H1 (cell line): ENCODE measurements around the gene SPOCK1. TPM values are rescaled to one million over a fixed set of nuclear protein-coding genes. Genes with fewer than 3 reads are reported as not detected.

Experiments used
- CTCF ChIA-PET: fragments of 300-600 bp; sonication (Branson Sonifier 250); formaldehyde crosslinking; loops from one replicate; lab custom pipeline; 2021; ENCODE audit not compliant: partially characterized antibody; lab: Charles Lee
- POLR2A ChIA-PET: fragments of 300-600 bp; sonication (Branson Sonifier 250); formaldehyde crosslinking; loops from one replicate; lab custom pipeline; 2021; ENCODE audit warnings: inconsistent platforms; ENCODE audit not compliant: partially characterized antibody; lab: Charles Lee
- DNase-seq, 2 experiments: peaks; one replicate each; pipeline versions ENCODE4 v3.0.0 to v3.0.0-alpha.2; 2010 to 2022; ENCODE audit warnings: low spot score in 2 of 2, low read depth in 1 of 2, mixed read lengths in 1 of 2
- FAIRE-seq: peaks from 2 replicates; lab custom pipeline; 2011; peaks lifted over from hg19 to GRCh38; lab: Jason Lieb, UNC
- H2AFZ ChIP-seq: 2 replicates; pipeline ENCODE4 v1.8.1; 2012; ENCODE audit warnings: low read length, inconsistent platforms
- H2AK5ac ChIP-seq: 2 replicates; pipeline ENCODE4 v1.6.1; 2013; ENCODE audit warnings: low read depth, low read length
- H2BK120ac ChIP-seq: replicated peaks from 2 replicates; pipeline ENCODE3; 2013; ENCODE audit warnings: low read depth, low read length, inconsistent platforms
- H2BK12ac ChIP-seq: 2 replicates; pipeline ENCODE4 v1.6.1; 2013; ENCODE audit warnings: low read depth, low read length
- H2BK15ac ChIP-seq: 2 replicates; pipeline ENCODE4 v1.6.1; 2013; ENCODE audit warnings: low read length
- H2BK20ac ChIP-seq: 2 replicates; pipeline ENCODE4 v1.6.1; 2013; ENCODE audit warnings: low read length
- H2BK5ac ChIP-seq: 2 replicates; pipeline ENCODE4 v1.6.1; 2013; ENCODE audit warnings: low read depth, low read length
- H3K14ac ChIP-seq: 2 replicates; pipeline ENCODE4 v1.6.1; 2013; ENCODE audit warnings: inconsistent platforms; ENCODE audit not compliant: insufficient read length
- H3K18ac ChIP-seq: 2 replicates; pipeline ENCODE4 v1.6.1; 2013; ENCODE audit warnings: low read length; ENCODE audit errors: extremely low read depth
- H3K23ac ChIP-seq: 2 replicates; pipeline ENCODE4 v1.6.1; 2013; ENCODE audit warnings: inconsistent platforms; ENCODE audit not compliant: insufficient read length
- H3K23me2 ChIP-seq: 2 replicates; pipeline ENCODE4 v1.6.1; 2013; ENCODE audit warnings: low read depth, low read length
- H3K27ac ChIP-seq: 2 replicates; pipeline ENCODE4 v1.6.1; 2011; ENCODE audit warnings: low read depth, low read length, inconsistent platforms
- H3K27me3 ChIP-seq, 4 experiments: replicated peaks in 1 of 4; 1 replicate in 1 of 4; 2 replicates in 3 of 4; pipeline versions ENCODE4 v1.6.1 to v1.8.1; 2011 to 2013; ENCODE audit warnings: low read length in 3 of 4, mild to moderate bottlenecking in 3 of 4, inconsistent platforms in 2 of 4, mixed read lengths in 2 of 4, moderate library complexity in 1 of 4; ENCODE audit not compliant: control insufficient read depth in 3 of 4, insufficient read depth in 3 of 4; ENCODE audit errors: extremely low read depth in 1 of 4
- H3K36me3 ChIP-seq, 4 experiments: 2 replicates each; pipeline versions ENCODE4 v1.6.1 to v1.8.1; 2011 to 2013; ENCODE audit warnings: mild to moderate bottlenecking in 4 of 4, low read length in 3 of 4, moderate library complexity in 2 of 4, control low read depth in 1 of 4, inconsistent platforms in 1 of 4; ENCODE audit not compliant: insufficient read depth in 4 of 4, control insufficient read depth in 2 of 4
- H3K4ac ChIP-seq: replicated peaks from 2 replicates; pipeline ENCODE3; 2013; ENCODE audit warnings: low read length, low read depth, mixed read lengths, inconsistent platforms; ENCODE audit not compliant: insufficient read length
- H3K4me1 ChIP-seq, 4 experiments: replicated peaks in 1 of 4; 1 replicate in 1 of 4; 2 replicates in 3 of 4; pipeline versions ENCODE4 v1.6.1 to v1.8.1; 2011 to 2013; ENCODE audit warnings: low read length in 3 of 4, inconsistent platforms in 2 of 4, mixed read lengths in 1 of 4; ENCODE audit not compliant: insufficient read depth in 4 of 4, control insufficient read depth in 3 of 4
- H3K4me2 ChIP-seq, 2 experiments: 2 replicates each; pipeline versions ENCODE4 v1.6.1 to v1.8.1; 2011 to 2013; ENCODE audit warnings: low read depth in 2 of 2, low read length in 2 of 2, control low read depth in 1 of 2, inconsistent platforms in 1 of 2, mild to moderate bottlenecking in 1 of 2; ENCODE audit not compliant: insufficient read depth in 1 of 2
- H3K4me3 ChIP-seq, 4 experiments: fragments of 200-600, 300-600 bp in 1 of 4; sonication (generic), shearing (Covaris generic), sonication (Bioruptor Twin) in 1 of 4; 2 replicates each; pipeline versions ENCODE4 v1.5.1 to v1.8.1; 2011 to 2016; ENCODE audit warnings: low read length in 4 of 4, low read depth in 3 of 4, control low read depth in 2 of 4, inconsistent platforms in 2 of 4, mild to moderate bottlenecking in 2 of 4, mixed read lengths in 1 of 4, moderate library complexity in 1 of 4; ENCODE audit not compliant: insufficient read depth in 2 of 4; ENCODE audit errors: extremely low read depth in 1 of 4
- H3K56ac ChIP-seq: replicated peaks from 2 replicates; pipeline ENCODE3; 2013; ENCODE audit warnings: low read depth, mild to moderate bottlenecking, mixed read lengths, low read length, inconsistent platforms; ENCODE audit not compliant: insufficient read length
- H3K79me1 ChIP-seq: 2 replicates; pipeline ENCODE4 v1.6.1; 2013; ENCODE audit warnings: low read depth, low read length, control low read depth
- H3K79me2 ChIP-seq, 2 experiments: 2 replicates each; pipeline versions ENCODE4 v1.6.1 to v1.8.1; 2012 to 2013; ENCODE audit warnings: low read length in 2 of 2, mild to moderate bottlenecking in 2 of 2, inconsistent platforms in 1 of 2; ENCODE audit not compliant: insufficient read depth in 2 of 2, control insufficient read depth in 1 of 2
- H3K9ac ChIP-seq, 4 experiments: replicated peaks in 1 of 4; 1 replicate in 1 of 4; 2 replicates in 3 of 4; pipeline versions ENCODE4 v1.6.1 to v1.8.1; 2011 to 2013; ENCODE audit warnings: low read depth in 3 of 4, low read length in 3 of 4, control low read depth in 2 of 4, mild to moderate bottlenecking in 2 of 4, moderate library complexity in 2 of 4, inconsistent platforms in 1 of 4; ENCODE audit errors: extremely low read depth in 1 of 4
- H3K9me3 ChIP-seq, 2 experiments: 2 replicates each; pipeline versions ENCODE4 v1.6.1 to v1.8.1; 2012 to 2013; ENCODE audit warnings: mild to moderate bottlenecking in 2 of 2, moderate library complexity in 2 of 2, control low read depth in 1 of 2, inconsistent platforms in 1 of 2, low read depth in 1 of 2, low read length in 1 of 2, mixed read lengths in 1 of 2; ENCODE audit not compliant: insufficient read depth in 2 of 2
- H4K20me1 ChIP-seq, 2 experiments: replicated peaks in 1 of 2; 2 replicates each; pipeline versions ENCODE3 to v1.8.1; 2011 to 2013; ENCODE audit warnings: inconsistent platforms in 2 of 2, low read length in 2 of 2, mild to moderate bottlenecking in 1 of 2; ENCODE audit not compliant: insufficient read depth in 2 of 2, control insufficient read depth in 1 of 2
- H4K5ac ChIP-seq: 2 replicates; pipeline ENCODE4 v1.6.1; 2013; ENCODE audit warnings: low read length, low read depth, mixed read lengths, inconsistent platforms; ENCODE audit not compliant: insufficient read length
- H4K8ac ChIP-seq: 2 replicates; pipeline ENCODE4 v1.8.0; 2013; ENCODE audit warnings: mild to moderate bottlenecking, moderate library complexity, low read length, inconsistent platforms; ENCODE audit not compliant: insufficient read depth; ENCODE audit errors: extremely low read depth
- H4K91ac ChIP-seq: replicated peaks from 2 replicates; pipeline ENCODE3; 2013; ENCODE audit warnings: low read length, mixed read lengths, inconsistent platforms; ENCODE audit not compliant: insufficient read length
- BACH1 ChIP-seq: IDR thresholded peaks from 2 replicates; pipeline ENCODE4 v1.6.1; 2012; ENCODE audit warnings: low read length, improper control_type of control experiment
- CBX5 ChIP-seq: fragments of 300-800, 300-1000 bp; sonication (generic); IDR thresholded peaks from 2 replicates; pipeline ENCODE4 v1.7.1; 2016; ENCODE audit warnings: antibody characterized with exemption, low read length, low read depth
- HDAC2 ChIP-seq, 2 experiments: fragments of 300-600 bp in 1 of 2; sonication (generic) in 1 of 2; IDR thresholded peaks; 2 replicates each; pipeline ENCODE4 v1.6.1; 2011 to 2012; ENCODE audit warnings: low read depth in 2 of 2, low read length in 2 of 2, mild to moderate bottlenecking in 2 of 2, moderate library complexity in 2 of 2, borderline replicate concordance in 1 of 2, inconsistent platforms in 1 of 2
- KDM4A ChIP-seq: IDR thresholded peaks from one replicate; pipeline ENCODE4 v1.7.1; 2012; ENCODE audit warnings: low read depth, mild to moderate bottlenecking, moderate library complexity, low read length, inconsistent platforms; ENCODE audit not compliant: severe bottlenecking
- KDM5A ChIP-seq: fragments of 200-600 bp; IDR thresholded peaks from 2 replicates; pipeline ENCODE4 v1.7.1; 2012; ENCODE audit warnings: mild to moderate bottlenecking, low read length, inconsistent platforms, mixed read lengths
- RAD21 ChIP-seq, 2 experiments: IDR thresholded peaks in 1 of 2; conservative IDR thresholded peaks in 1 of 2; 2 replicates each; pipeline ENCODE4 v1.6.1; 2011; ENCODE audit warnings: low read depth in 2 of 2, low read length in 2 of 2, improper control_type of control experiment in 1 of 2, inconsistent platforms in 1 of 2, mild to moderate bottlenecking in 1 of 2, moderate library complexity in 1 of 2
- SAP30 ChIP-seq: fragments of 300-600 bp; sonication (generic); IDR thresholded peaks from 2 replicates; pipeline ENCODE4 v1.7.1; 2012; ENCODE audit warnings: low read length, moderate library complexity, mild to moderate bottlenecking, inconsistent platforms; ENCODE audit not compliant: insufficient read depth, insufficient replicate concordance
- SP4 ChIP-seq: IDR thresholded peaks from 2 replicates; pipeline ENCODE4 v1.6.1; 2012; ENCODE audit warnings: low read length, inconsistent platforms
- SUZ12 ChIP-seq: fragments of 200-600 bp; sonication (generic); IDR thresholded peaks from 2 replicates; pipeline ENCODE4 v1.6.1; 2012; ENCODE audit warnings: mild to moderate bottlenecking, inconsistent platforms, low read length, moderate library complexity, mixed read lengths
- TAF7 ChIP-seq: optimal IDR thresholded peaks from 2 replicates; pipeline ENCODE3; 2011; ENCODE audit warnings: low read depth, mild to moderate bottlenecking, inconsistent platforms, low read length, moderate library complexity, borderline replicate concordance
- WGBS, 2 experiments: shearing (Covaris generic) in 1 of 2; methylation state at CpG; one replicate each; pipeline versions ENCODE4 v1.1.6 to v1.1.7; 2013 to 2015; ENCODE audit warnings: low lambda C conversion rate in 2 of 2, mixed read lengths in 2 of 2, inconsistent platforms in 1 of 2, low coverage in 1 of 2, missing lambda C conversion rate in 1 of 2; ENCODE audit not compliant: insufficient replicate concordance in 2 of 2, insufficient coverage in 1 of 2, insufficient read length in 1 of 2; ENCODE audit errors: extremely low coverage in 1 of 2, missing lambda C conversion rate in 1 of 2; 5-methylcytosine and 5-hydroxymethylcytosine counted together
- polyA plus RNA-seq, 7 experiments: library from polyadenylated mRNA; depleted of rRNA in 3 of 7; stranded (reverse) in 5 of 7; unstranded in 2 of 7; fragments of >200 nt in 5 of 7; fragments of 200-250 nt in 2 of 7; gene quantifications; 1 replicate in 5 of 7; 2 replicates in 1 of 7; 4 replicates in 1 of 7; pipeline versions ENCODE4 v1.2.1 to v1.2.3, GENCODE V29; 2011 to 2013; ENCODE audit warnings: missing spikeins in 2 of 7, mixed read lengths in 2 of 7
- total RNA-seq: library from RNA; stranded (reverse); fragmentation: NEBNext Ultra II Directional; extraction: Animal tissue kit (Norgen Biotek cat#: 25700); gene quantifications from 2 replicates; pipeline ENCODE4 v1.2.1, GENCODE V29; 2021
- TF ChIP-seq, protein P1 (sequence below): IDR thresholded peaks from 2 replicates; pipeline ENCODE4 v1.6.1; 2012; ENCODE audit warnings: inconsistent platforms

SPOCK1 gene
- total and polyA plus RNA-seq, 2 of the 8 experiments (the other 6 are each of a cell fraction or from before 2014, with no cell fraction given) = 6.9 to 18.1 TPM

DNA sequence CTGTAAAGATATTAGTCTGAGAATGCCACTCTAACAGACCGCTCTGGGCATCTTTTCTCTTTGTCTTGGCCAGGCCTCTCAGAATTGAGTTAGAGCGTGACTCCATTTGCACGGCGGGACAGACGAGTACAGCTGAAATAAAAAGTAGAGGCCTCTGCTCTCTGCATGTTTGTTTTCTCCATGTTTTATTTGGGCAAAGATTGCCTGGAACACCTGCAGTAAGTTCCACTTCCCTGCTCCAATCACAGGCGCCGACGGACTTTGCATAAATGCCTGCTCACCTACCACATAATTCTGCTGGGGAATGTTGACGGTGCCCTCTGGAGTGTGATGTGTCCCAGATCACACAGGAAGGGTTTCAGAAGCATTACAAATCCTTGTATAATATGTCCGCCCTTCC, 10.6 kb downstream of the SPOCK1 start:
- H4K5ac ChIP-seq = no peak overlapping the region
- no peak overlapping the region for H2BK20ac ChIP-seq
- no peak overlapping the region for H3K14ac ChIP-seq
- 90% methylated on average over 10 of the region's 10 CpGs; no CpG with 5 or more reads in 1 of the 2 experiments for WGBS, 2 experiments
- H4K20me1 ChIP-seq = no peaks in the 10 kb centered on the region
- POLR2A ChIA-PET = interaction anchor here (1.2 kb wide), 1 partner anchor 143 kb away, joined by 3 read pairs; no protein-coding TSS in a partner anchor
- no peak overlapping the region for H2BK15ac ChIP-seq
- CTCF ChIA-PET = interaction anchor here (1.1 to 1.6 kb wide), 3 partner anchors 10 to 26 kb away, joined by 3 to 5 read pairs (median 3); partner anchors contain the start of gene SPOCK1
- no peaks in the 10 kb centered on the region for H3K4me1 ChIP-seq
- H3K23me2 ChIP-seq = no peaks in the 10 kb centered on the region
- no peak overlapping the region for H4K91ac ChIP-seq
- H3K4me2 ChIP-seq = no peak overlapping the region
- no peak overlapping the region for H2BK120ac ChIP-seq
- H3K27ac ChIP-seq = no peak overlapping the region
- no peak overlapping the region for H2BK5ac ChIP-seq
- no peaks in the 10 kb centered on the region for H3K36me3 ChIP-seq
- no peak overlapping the region for H2BK12ac ChIP-seq
- H3K27me3 ChIP-seq = no peaks in the 10 kb centered on the region
- DNase-seq = no peak
- H2AFZ ChIP-seq = no peak overlapping the region
- no peak overlapping the region for H3K23ac ChIP-seq
- no peak overlapping the region for H3K56ac ChIP-seq
- H3K4me3 ChIP-seq = no peak overlapping the region
- H4K8ac ChIP-seq = no peak overlapping the region
- H2AK5ac ChIP-seq = no peak overlapping the region
- no peaks in the 10 kb centered on the region for H3K9me3 ChIP-seq
- no peaks in the 10 kb centered on the region for H3K79me2 ChIP-seq
- H3K9ac ChIP-seq = no peak overlapping the region
- FAIRE-seq = no peak
- H3K4ac ChIP-seq = no peak overlapping the region
- H3K79me1 ChIP-seq = no peaks in the 10 kb centered on the region
- H3K18ac ChIP-seq = no peak overlapping the region
- no peak for TF ChIP-seq RAD21 (IDR thresholded peaks at IDR 0.05 in 1 of 2, conservative IDR thresholded peaks at IDR 0.05 in 1 of 2; ENCODE audit: low read depth in 2 of 2, low read length in 2 of 2)
- TF ChIP-seq KDM4A = no peak
- TF ChIP-seq, protein P1, sequence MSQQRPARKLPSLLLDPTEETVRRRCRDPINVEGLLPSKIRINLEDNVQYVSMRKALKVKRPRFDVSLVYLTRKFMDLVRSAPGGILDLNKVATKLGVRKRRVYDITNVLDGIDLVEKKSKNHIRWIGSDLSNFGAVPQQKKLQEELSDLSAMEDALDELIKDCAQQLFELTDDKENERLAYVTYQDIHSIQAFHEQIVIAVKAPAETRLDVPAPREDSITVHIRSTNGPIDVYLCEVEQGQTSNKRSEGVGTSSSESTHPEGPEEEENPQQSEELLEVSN = no peak
- no peak for TF ChIP-seq SUZ12
- TF ChIP-seq SAP30 = no peak
- no peak for TF ChIP-seq TAF7
- no peak for TF ChIP-seq BACH1
- no peak for TF ChIP-seq SP4
- TF ChIP-seq HDAC2 (IDR thresholded peaks at IDR 0.05; ENCODE audit: borderline replicate concordance in 1 of 2, low read depth in 2 of 2, low read length in 2 of 2) = no peak
- no peak for TF ChIP-seq KDM5A
- TF ChIP-seq CBX5 = no peak
